Keratinocyte (primary cell): ENCODE data around the gene GRM7.

Experiments
- EZH2 ChIP-seq: IDR thresholded peaks from one replicate; pipeline ENCODE4 v1.6.1; 2012; ENCODE audit warnings: inconsistent platforms, mild to moderate bottlenecking, low read length, moderate library complexity
- TF ChIP-seq, protein P1 (sequence below), 3 experiments: IDR thresholded peaks in 1 of 3; conservative IDR thresholded peaks in 1 of 3; optimal IDR thresholded peaks in 1 of 3; 2 replicates in 2 of 3; 3 replicates in 1 of 3; pipeline versions ENCODE3 to v1.5.1; 2011; ENCODE audit warnings: low read length in 3 of 3, mild to moderate bottlenecking in 3 of 3, moderate library complexity in 2 of 3, control low read depth in 1 of 3, inconsistent platforms in 1 of 3; ENCODE audit not compliant: insufficient read depth in 2 of 3; ENCODE audit errors: extremely low read depth in 1 of 3

DNA sequence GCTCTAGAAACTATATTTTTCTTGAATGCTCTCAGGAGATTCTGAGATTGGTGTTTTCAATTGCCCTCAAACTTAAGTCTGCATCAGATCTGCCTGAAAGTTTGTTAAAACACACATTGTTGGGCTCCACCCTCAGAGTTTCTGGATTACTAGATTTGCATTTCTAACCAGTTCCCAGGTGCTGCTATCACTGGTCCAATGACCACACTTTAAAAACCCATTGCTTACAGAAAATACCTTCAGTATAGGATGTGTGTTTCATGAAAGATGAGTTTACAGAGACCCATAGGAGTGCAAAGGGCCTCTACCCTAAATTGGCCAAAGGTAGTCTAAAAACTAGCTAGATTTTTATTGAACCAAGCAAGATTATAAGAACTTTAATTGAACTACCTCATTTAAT lies 17.8 kb downstream of the GRM7 start:
- TF ChIP-seq, protein P1, sequence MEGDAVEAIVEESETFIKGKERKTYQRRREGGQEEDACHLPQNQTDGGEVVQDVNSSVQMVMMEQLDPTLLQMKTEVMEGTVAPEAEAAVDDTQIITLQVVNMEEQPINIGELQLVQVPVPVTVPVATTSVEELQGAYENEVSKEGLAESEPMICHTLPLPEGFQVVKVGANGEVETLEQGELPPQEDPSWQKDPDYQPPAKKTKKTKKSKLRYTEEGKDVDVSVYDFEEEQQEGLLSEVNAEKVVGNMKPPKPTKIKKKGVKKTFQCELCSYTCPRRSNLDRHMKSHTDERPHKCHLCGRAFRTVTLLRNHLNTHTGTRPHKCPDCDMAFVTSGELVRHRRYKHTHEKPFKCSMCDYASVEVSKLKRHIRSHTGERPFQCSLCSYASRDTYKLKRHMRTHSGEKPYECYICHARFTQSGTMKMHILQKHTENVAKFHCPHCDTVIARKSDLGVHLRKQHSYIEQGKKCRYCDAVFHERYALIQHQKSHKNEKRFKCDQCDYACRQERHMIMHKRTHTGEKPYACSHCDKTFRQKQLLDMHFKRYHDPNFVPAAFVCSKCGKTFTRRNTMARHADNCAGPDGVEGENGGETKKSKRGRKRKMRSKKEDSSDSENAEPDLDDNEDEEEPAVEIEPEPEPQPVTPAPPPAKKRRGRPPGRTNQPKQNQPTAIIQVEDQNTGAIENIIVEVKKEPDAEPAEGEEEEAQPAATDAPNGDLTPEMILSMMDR (optimal IDR thresholded peaks at IDR 0.05 in 1 of 3, IDR thresholded peaks at IDR 0.05 in 1 of 3, conservative IDR thresholded peaks at IDR 0.05 in 1 of 3; ENCODE audit: extremely low read depth in 1 of 3, insufficient read depth in 2 of 3, low read length in 3 of 3): no peak
- TF ChIP-seq EZH2: no peak
